Measurements from ENCODE around the gene HSD11B1L.

The HSD11B1L gene, protein sequence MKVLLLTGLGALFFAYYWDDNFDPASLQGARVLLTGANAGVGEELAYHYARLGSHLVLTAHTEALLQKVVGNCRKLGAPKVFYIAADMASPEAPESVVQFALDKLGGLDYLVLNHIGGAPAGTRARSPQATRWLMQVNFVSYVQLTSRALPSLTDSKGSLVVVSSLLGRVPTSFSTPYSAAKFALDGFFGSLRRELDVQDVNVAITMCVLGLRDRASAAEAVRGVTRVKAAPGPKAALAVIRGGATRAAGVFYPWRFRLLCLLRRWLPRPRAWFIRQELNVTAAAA

DNA sequence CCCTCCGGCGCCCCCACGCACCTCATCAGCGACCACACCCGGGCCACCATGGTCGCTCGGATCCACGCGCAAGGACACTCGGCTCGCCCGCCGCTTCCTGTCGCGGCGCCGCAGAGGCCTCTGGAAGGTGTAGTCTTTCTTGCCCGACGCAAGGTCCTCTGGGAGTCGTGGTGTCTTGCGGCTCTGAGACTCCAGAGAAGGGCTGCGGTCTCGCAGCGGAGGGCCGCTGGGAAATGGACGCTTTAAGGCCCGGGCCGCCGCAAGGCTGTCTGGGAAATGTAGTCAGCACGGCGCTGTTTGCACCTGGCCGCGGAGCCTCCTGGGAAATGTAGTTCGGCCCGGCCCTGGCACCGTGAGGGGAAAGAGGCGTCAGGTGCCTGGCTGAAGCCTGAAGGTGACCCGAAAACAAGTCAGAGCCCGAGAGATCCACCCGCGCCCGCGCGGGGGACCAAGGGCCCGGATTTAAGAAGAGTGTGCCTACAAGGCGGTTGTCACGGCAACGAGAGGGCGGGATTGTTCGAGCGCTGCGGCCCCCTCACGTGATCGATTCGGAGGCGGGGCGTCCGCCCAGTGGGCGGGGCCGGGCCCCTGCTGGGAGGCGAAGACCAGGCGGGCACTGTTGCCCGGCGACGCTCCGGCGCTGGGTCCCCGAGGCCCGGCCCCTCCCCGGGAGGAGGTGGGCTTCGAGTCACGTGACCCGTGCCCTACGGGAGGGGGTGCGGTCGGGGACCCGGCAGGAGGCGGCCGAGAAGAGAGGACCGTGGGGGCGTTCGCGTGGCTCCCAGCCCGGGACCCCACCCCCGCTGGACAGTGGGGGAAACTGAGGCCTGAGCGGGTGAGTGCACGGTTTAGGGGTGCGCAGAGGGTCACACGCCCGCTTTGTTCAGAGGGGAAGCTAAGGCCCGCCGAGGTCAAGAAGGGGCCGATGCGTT lies at the start of gene HSD11B1L, which contains the start of gene MICOS13:
Gene HSD11B1L, plus strand, starts transcription at position 591 of the 932 bp plus-strand sequence. CDS start 3,806 bp downstream, outside the sequence.
Gene MICOS13, minus strand, starts transcription at position 80 of the 932 bp plus-strand sequence. Its CDS starts 30 bp downstream, at position 50.
- in situ Hi-C loops (cut with MboI; ENCODE audit: low sequenced_read_pairs): no loop called here

DNA sequence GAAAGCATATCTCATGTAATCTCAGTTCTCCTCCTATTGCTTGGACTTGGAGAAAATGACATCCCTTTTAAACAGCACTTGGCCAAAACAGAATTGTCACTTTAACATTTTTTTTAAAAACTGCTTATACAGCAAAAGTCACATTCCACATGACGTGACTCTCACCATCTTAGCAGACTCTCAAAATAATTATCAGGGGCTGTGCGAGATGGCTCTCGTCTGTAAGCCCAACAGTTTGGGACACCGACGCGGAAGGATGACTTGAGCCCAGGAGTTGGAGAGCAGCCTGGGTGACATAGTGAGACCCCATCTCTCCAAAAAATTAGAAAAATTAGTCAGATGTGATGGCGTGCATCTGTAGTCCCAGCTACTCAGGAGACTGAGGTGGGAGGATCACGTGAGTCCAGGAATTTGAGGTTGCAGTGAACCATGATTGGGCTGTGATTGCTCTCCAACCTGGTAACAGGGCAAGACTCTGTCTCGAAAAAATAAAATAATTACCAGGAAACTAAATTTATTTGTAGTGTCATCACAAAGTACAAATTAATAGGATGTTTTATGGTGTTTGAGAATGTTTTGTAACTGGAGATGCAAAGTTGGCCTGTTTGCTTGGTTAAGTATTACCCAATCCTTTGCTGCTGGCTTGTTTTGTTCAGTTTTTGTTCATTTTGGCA lies 49.1 kb upstream of the HSD11B1L start:
- in situ Hi-C loops (cut with MboI; ENCODE audit: low sequenced_read_pairs): no loop called here

DNA sequence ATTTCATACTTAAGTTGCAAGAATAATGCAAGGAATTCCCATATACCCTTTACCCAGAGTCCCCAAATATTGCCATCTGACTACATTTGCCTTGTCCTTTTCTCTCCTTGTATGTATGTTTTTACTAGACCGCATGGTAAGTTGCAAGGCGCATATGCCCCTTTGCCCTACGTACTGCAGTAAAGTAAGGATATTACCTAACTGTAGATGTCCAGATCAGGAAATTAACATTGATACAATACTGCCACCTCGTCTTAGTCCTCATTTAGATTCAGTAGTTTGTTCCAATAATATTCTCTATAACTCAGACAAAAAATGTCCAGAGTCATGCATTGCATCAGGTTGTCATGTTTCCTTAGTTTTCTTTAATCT lies 48.6 kb upstream of the HSD11B1L start:
- in situ Hi-C loops (cut with MboI; ENCODE audit: low sequenced_read_pairs): no loop called here

DNA sequence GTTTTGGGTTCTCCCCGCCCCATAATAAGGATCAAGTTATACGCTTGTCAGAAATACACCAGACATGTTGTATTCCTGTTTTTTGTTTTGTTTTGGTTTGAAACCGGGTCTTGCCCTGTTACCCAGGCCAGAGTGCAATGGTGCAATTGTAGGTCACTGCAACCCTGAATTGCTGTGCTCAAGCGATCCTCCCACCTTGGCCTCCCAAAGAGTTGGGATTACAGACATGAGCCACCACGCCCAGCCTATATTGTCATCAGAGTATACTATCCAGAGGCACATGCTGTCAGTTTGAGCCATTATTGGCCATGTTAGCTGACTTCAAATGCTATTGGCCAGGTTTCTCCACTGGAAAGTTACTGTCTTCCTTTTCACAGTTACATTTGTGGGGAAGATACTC lies 48.2 kb upstream of the HSD11B1L start:
- in situ Hi-C loops (cut with MboI; ENCODE audit: low sequenced_read_pairs): no loop called here

DNA sequence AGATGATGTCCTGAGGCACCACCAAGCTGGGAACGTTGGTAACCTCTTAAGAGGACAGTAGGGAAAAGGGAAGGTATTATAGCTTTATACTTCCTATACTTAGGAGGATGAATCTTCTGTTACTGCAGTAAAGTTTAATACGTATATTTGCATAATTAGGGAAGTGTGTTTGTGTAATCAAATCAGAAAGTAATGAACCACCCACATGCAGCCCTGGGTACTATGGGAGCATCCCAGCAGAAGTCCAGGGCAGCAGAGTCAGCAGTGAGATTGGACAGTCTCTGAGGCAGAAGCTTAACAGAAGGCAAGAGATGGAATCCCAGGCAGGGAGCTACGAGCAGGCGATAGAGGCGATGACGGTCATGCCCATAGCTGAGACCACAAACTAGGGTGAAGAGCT lies 45.4 kb upstream of the HSD11B1L start:
- in situ Hi-C loops (cut with MboI; ENCODE audit: low sequenced_read_pairs): no loop called here

DNA sequence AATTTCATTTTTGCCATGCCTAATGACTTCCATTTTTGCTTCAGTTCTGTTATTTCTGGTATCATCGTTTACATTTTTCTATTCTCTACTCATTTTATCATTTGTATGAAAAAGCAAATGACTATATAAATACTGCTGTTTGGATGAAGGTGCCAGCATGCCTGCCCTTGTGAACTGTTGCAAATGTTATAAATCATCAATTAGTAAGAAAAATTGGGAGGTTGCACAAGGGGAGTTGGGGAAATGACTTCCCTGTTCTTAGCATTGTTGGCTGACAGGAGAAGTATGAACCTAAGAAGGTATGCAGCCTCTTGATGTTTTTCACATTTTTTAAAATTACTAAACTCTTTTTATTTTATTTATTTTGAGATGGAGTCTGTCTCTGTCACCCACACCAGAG lies 42.9 kb upstream of the HSD11B1L start:
- in situ Hi-C loops (cut with MboI; ENCODE audit: low sequenced_read_pairs): no loop called here

DNA sequence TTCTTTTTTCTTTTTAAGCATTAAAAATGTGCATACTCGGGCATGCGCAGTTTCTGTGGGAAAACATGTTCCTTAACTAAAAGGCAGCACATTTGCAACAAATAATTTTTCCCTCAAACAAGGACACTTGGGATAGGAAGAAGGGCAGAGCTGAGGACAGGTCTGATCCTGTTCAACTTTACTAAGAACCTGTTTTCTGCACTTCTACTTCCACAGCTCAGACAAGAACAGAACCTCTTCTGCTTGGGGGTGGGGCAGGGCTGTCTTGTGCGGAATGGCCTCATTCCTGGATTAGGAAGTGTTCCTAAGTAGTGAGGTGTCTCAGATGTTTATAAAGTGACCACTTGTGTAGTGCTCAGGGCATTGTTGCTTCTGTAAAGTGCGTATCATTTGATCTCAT lies 39.7 kb upstream of the HSD11B1L start:
- in situ Hi-C loops (cut with MboI; ENCODE audit: low sequenced_read_pairs): no loop called here

DNA sequence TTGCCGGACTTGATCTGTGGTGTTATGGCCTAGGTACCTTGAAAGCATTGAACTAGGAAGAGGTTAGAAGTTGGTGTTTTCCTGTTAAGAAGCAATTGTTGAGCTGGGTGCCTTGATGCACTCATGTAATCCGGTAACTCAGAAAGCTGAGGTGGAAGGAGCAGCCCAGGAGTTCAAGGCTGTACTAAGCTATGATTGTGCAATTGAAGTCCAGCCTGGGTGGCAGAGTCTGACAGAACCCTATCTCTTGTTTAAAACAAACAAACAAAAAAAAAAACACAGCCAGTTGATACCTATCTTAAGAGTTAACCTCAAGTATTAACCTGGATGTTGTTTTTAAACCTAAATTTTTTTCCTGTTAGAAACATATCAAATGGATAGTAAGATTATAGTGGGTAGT lies 38.6 kb upstream of the HSD11B1L start:
- in situ Hi-C loops (cut with MboI; ENCODE audit: low sequenced_read_pairs): no loop called here

DNA sequence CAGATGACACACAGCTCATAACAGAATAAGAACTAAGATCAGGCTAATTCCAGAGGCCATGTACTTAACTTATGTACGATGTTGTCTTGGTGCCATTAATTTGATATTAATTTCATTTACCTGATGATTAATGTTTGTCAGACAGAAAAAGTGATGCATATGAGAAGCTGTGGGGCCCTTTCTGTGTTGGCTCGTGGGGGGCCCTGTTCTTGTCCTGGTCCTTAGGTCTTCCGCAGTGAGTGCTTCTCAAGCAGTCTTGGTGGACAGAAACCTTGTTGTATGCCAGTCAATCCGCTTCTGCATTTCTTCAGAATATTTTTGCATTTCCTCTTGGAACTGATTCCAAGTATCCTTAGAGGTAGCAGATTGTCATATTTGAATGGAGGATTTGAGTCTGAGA lies 37.8 kb upstream of the HSD11B1L start:
- in situ Hi-C loops (cut with MboI; ENCODE audit: low sequenced_read_pairs): no loop called here

DNA sequence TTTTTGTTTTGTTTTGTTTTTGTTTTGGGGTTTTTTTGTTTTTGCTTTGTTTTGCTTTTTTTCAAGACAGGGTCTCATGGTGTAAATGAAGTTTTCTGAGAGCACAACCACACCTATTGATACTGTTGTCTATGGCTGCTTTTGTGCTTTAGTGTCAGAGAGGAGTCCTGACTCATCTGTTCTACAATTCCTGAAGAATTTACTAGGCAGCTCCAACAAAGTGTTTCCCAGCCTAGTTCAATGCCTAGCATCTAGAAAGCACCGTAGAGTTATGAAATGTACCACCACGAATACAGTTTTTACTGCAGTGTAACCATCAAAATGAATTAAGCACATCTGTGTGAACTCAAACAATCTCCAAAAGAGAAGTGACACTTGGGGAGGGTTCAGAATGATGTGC lies 36.8 kb upstream of the HSD11B1L start:
- in situ Hi-C loops (cut with MboI; ENCODE audit: low sequenced_read_pairs): no loop called here

DNA sequence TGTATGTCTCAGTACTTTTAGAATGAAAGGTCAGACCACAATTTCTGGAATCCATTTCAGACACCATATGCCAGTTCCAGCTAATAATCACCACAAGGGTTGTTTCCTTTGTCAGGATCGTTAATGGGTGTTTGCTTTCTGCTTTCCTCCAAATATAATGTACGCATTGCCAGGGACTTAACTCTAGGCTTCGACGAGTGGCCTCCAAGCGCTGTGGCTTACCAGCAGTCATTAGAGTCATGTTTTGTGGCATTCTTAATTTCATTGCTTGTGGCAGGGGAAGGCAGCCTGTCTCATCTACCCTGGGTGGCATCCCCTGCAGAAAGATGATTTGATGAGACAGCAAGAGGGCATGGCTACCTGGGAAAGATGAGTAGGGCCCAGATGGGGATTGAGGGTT lies 35.4 kb upstream of the HSD11B1L start:
- in situ Hi-C loops (cut with MboI; ENCODE audit: low sequenced_read_pairs): no loop called here

DNA sequence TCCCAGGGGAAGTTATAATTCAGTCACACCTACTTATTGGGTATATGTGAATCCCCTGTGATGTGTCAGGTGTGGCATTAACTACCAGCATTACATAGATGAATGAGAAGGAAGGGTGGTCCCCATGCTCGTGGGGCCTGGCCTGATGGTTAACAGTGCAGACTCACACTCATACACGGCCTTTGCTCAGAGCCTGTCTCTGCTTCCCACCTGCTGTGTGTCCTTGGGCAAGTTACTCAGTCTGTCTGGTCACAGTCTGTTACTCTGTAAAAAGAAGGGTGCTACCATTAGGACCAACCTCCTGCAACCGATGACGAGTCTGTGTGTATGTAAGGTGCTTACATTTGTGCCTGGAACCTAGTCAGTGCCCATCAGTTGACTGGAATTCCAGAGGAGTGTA lies 34.1 kb upstream of the HSD11B1L start:
- in situ Hi-C loops (cut with MboI; ENCODE audit: low sequenced_read_pairs): no loop called here

DNA sequence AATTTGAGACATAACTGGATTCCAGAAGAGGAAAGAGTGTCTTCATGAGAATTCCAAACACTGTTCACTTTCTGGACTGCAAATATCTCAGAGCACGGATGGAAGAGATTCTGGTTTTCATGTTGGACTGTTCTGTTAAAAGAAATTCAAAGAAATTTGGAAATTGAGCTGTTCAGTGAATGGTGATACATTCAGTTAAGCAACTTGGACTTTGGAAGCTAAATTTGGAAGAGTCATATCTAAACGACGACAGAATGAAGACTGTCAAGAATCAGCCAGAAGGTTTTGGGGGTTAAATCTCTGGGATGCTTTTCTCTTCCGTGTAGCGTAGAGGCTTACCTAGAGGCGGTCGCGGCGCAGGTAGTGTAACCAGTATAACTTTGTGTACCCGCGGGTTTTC lies 32.4 kb upstream of the HSD11B1L start:
- in situ Hi-C loops (cut with MboI; ENCODE audit: low sequenced_read_pairs): no loop called here

DNA sequence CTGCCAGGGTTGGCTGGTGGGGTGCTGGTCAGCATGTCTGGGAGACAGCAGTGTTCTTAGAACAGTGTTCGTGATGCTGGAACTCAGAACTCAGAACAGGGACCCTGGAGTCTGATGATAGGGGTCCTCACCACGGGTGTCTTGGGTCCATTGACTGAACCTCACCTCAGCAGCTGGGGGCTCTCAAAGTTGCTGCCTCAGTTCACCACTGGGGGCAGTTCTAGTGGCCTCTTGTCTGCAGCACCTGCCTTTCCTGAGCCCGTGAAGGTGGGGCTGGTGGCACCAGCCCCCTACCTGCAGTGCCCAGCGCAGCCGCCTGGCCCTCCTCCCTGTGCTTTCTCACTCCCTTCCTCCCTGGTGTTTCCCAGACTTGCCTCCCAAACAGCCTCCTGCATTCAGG lies 29.5 kb upstream of the HSD11B1L start:
- in situ Hi-C loops (cut with MboI; ENCODE audit: low sequenced_read_pairs): no loop called here

DNA sequence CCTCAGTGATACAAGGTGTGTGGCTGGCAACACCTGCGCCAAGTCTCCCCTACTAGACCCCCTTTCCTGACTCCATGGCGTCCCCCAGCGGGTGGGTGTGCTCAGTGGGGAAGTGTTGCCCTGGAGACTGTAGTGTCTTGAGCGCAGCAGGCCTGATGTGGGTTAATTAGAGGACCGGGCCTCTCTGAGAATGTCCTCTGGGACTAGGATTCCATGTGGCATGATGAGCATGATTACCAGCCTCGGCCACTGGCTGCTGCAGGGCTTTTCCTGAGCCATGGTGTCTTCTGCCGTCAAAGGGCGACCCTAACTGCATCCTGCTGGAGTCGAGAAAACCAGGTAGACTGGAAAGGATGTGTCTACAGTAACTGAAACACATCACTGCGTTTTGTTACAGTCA lies 28.6 kb upstream of the HSD11B1L start:
- in situ Hi-C loops (cut with MboI; ENCODE audit: low sequenced_read_pairs): no loop called here

DNA sequence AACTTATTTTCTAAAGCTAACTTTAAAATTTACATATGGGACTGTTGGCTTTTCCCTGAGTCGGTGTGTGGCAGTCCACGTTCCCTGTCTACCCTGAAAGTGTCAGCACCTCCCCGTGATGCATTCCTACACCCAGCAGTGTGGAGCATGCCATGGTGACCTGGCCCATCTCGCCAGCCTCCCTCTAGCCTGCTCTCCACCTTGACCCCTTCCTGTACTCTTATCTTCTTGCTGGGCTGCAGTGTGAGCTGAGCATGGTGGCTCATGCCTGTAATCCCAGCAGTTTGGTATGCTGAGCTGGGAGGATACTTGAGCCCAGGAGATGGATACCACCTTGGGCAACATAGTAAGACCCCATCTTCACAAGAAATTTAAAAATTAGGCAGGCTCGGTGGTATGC lies 25.9 kb upstream of the HSD11B1L start:
- in situ Hi-C loops (cut with MboI; ENCODE audit: low sequenced_read_pairs): no loop called here

DNA sequence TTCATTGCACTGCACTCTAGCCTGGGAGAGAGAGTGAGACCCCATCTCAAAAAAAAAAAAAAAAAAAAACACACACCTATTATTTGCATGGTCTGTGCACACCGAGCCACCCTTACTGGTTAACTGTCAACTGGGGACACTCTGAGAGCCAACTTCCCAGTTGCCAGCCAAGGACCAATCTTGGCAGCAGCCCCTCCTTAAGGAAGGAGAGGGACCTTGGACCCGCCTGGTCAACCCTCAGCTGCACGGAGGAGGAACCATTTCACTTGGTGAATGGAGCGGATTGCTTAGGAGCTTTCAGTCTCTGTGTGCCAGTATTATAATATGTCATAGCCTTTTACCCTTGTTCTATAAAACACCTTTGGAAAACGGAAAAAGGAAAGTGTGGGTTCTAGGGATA lies 25.4 kb upstream of the HSD11B1L start:
- in situ Hi-C loops (cut with MboI; ENCODE audit: low sequenced_read_pairs): no loop called here

DNA sequence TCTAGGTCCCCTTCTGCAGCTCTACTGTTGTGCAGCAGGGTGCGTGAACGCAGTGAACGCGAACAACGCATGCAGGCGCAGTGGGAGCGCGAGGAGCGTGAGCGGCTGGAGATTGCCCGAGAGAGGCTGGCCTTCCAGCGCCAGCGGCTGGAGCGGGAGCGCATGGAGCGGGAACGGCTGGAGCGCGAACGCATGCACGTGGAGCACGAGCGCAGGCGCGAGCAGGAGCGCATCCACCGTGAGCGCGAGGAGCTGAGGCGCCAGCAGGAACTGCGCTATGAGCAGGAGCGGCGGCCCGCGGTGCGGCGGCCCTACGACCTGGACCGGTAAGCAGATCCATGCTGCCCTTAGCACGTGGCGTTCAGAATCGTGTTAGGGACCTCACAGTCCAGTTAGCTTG lies 19.3 kb upstream of the HSD11B1L start:
- in situ Hi-C loops (cut with MboI; ENCODE audit: low sequenced_read_pairs): no loop called here

DNA sequence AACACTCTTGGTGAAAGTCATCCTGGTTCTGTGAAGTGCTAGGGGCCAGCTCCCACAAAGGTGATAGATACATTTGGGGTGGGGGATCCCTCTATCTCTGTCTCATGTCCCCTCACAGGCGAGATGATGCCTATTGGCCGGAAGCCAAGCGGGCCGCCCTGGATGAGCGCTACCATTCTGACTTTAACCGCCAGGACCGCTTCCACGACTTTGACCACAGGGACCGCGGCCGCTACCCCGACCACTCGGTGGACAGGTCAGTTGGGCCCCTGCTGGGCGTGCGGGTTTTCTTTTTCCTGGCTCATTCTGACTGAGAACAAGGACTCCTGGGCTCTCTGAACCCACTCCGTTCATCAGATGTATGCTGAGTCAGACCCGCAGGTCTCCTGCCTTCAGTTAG lies 16.9 kb upstream of the HSD11B1L start:
- in situ Hi-C loops (cut with MboI; ENCODE audit: low sequenced_read_pairs): no loop called here

DNA sequence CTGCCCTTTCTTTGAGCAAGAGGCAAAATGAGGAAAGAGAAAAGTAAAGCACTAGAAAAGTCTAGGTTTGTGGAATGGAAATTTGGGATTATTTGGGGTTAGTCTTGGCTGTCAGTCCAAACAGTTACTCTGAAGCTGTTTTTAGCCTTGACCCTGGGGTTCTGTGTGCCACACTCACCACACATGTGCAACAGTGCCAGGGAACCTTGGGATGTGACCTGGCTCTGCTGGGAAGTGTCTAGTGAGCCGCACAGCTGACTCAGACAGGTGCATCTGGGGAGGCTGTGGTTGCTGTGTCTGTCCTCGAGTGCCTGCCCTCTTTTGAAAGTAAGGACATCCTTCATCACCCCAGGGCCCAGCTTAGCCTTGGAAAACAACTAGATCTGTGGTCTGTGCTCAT lies 16.3 kb upstream of the HSD11B1L start:
- in situ Hi-C loops (cut with MboI; ENCODE audit: low sequenced_read_pairs): no loop called here

DNA sequence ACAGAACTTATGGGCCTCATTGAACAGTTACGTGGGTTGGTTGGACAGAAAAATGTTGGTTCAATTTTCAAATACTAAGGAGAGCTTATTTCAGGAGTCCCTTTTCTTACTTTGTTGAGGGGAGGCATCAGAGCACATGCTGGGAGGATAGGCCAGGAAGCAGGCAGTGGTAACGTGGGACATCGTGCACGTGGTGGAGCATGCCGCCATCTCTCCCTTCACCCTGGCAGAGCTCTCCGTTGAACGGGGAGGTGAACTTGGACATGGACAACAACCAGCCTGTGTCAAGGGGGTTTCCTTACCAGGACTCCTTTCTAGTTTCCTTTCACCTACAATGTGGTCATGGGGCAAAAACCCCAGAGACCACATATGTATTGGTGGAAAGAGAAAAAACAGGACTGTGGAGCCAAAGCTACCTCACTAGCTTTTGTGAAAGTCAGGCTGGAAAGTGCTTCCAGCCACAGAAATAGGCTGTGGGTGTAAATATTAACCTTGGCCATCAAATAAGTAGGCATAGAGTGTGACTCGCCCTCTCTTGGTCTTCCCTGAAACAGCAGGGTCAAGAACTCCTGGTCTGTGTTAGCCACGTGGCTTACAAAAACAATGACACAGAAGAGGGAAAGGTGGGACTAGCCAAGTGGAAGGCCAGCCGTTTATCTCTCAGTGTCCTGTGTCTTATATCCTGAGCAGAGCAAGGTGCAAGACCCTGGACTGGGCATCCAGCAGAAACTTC lies 14.9 kb upstream of the HSD11B1L start:
- in situ Hi-C loops (cut with MboI; ENCODE audit: low sequenced_read_pairs): no loop called here
